HCT116 (cell line): Measurements from ENCODE around the gene CABLES1. TPM values are rescaled to one million over a fixed set of nuclear protein-coding genes. Genes with fewer than 3 reads are reported as not detected.

Experiments
- ATAC-seq: fragments of 200-7000 bp; cut with Tn5 transposase; 2 replicates; pipeline ENCODE4 v1.9.1; 2020; ENCODE audit warnings: mild to moderate bottlenecking, moderate library complexity
- BruUV-seq: library from RNA; stranded (reverse); fragments of 400-500 nt; replicated peaks from 2 replicates; lab custom pipeline; 2021; lab: Mats Ljungman, UMichigan
- CTCF ChIA-PET: fragments of 300-600 bp; sonication (Branson Sonifier 250); formaldehyde crosslinking; loops from one replicate; lab custom pipeline; 2021; ENCODE audit warnings: antibody characterized with exemption; lab: Charles Lee
- POLR2A ChIA-PET: fragments of 300-600, 350-600 bp; sonication (Branson Sonifier 250); formaldehyde crosslinking; loops from one replicate; lab custom pipeline; 2021; ENCODE audit warnings: antibody characterized with exemption; lab: Charles Lee
- RAD21 ChIA-PET, 2 experiments: fragments of 300-600 bp; sonication (Branson Sonifier 250); formaldehyde crosslinking; loops; one replicate each; lab custom pipeline; 2023; ENCODE audit warnings: low total read pairs in 2 of 2; ENCODE audit not compliant: uncharacterized antibody in 2 of 2, unreplicated experiment in 2 of 2, low non-redundant PET in 1 of 2; lab: Charles Lee
- DNase-seq: peaks from one replicate; pipeline ENCODE4 v3.0.0-alpha.2; 2010; ENCODE audit warnings: low read depth, low spot score
- H2AFZ ChIP-seq: fragments of 200-600 bp; shearing (Covaris generic), sonication (generic); 2 replicates; pipeline ENCODE4 v1.6.1; 2017; ENCODE audit warnings: low read depth, mixed run types, mixed read lengths, antibody characterized with exemption, low read length; ENCODE audit not compliant: poor library complexity, severe bottlenecking
- H3K27ac ChIP-seq: 2 replicates; pipeline ENCODE4 v1.5.1; 2012; ENCODE audit warnings: low read depth, low read length
- H3K27me3 ChIP-seq: fragments of 200-600 bp; sonication (generic); 2 replicates; pipeline ENCODE4 v1.6.1; 2016; ENCODE audit warnings: mixed run types, low read length, mixed read lengths; ENCODE audit not compliant: insufficient read depth
- H3K36me3 ChIP-seq, 2 experiments: fragments of 200-500 bp in 1 of 2; fragments of 200-600 bp in 1 of 2; sonication (Bioruptor generic) in 1 of 2; sonication (generic) in 1 of 2; 2 replicates each; pipeline versions ENCODE4 v1.5.1 to v1.6.1; 2014 to 2016; ENCODE audit warnings: low read length in 2 of 2, inconsistent platforms in 1 of 2, mixed read lengths in 1 of 2, mixed run types in 1 of 2; ENCODE audit not compliant: insufficient read depth in 2 of 2, control insufficient read depth in 1 of 2
- H3K4me1 ChIP-seq, 2 experiments: fragments of 200-600 bp in 1 of 2; sonication (generic) in 1 of 2; 2 replicates each; pipeline versions ENCODE4 v1.5.1 to v1.6.1; 2012 to 2017; ENCODE audit warnings: low read length in 2 of 2, inconsistent platforms in 1 of 2, mild to moderate bottlenecking in 1 of 2, mixed read lengths in 1 of 2, mixed run types in 1 of 2, moderate library complexity in 1 of 2; ENCODE audit not compliant: insufficient read depth in 2 of 2, control insufficient read depth in 1 of 2
- H3K4me2 ChIP-seq: fragments of 200-600 bp; sonication (generic); 2 replicates; pipeline ENCODE4 v1.6.1; 2017; ENCODE audit warnings: mixed run types, low read length, mixed read lengths
- H3K4me3 ChIP-seq, 2 experiments: fragments of 200-600 bp in 1 of 2; sonication (generic) in 1 of 2; replicated peaks in 1 of 2; 2 replicates each; pipeline ENCODE4 v1.5.1; 2011 to 2016; ENCODE audit warnings: low read length in 2 of 2, control low read depth in 1 of 2, low read depth in 1 of 2, mild to moderate bottlenecking in 1 of 2, mixed read lengths in 1 of 2, mixed run types in 1 of 2
- H3K79me2 ChIP-seq: fragments of 200-600 bp; sonication (generic); 2 replicates; pipeline ENCODE4 v1.6.1; 2017; ENCODE audit warnings: mild to moderate bottlenecking, mixed run types, low read length, moderate library complexity, mixed read lengths; ENCODE audit not compliant: insufficient read depth
- H3K9ac ChIP-seq: fragments of 200-600 bp; sonication (generic); 2 replicates; pipeline ENCODE4 v1.6.1; 2016; ENCODE audit warnings: low read length, mixed read lengths
- H3K9me2 ChIP-seq: fragments of 200-600 bp; sonication (generic), shearing (Covaris generic); 2 replicates; pipeline ENCODE4 v1.6.1; 2017; ENCODE audit warnings: mixed run types, mild to moderate bottlenecking, moderate library complexity; ENCODE audit not compliant: insufficient read depth
- H3K9me3 ChIP-seq, 2 experiments: fragments of 200-500 bp in 1 of 2; fragments of 200-600 bp in 1 of 2; sonication (Bioruptor generic) in 1 of 2; sonication (generic) in 1 of 2; 2 replicates each; pipeline ENCODE4 v1.6.1; 2014 to 2017; ENCODE audit warnings: low read length in 2 of 2, mixed read lengths in 2 of 2, inconsistent platforms in 1 of 2, low read depth in 1 of 2, mild to moderate bottlenecking in 1 of 2, mixed run types in 1 of 2, moderate library complexity in 1 of 2; ENCODE audit not compliant: control insufficient read depth in 1 of 2, insufficient read depth in 1 of 2
- H4K20me1 ChIP-seq: fragments of 200-600 bp; sonication (generic), shearing (Covaris generic); 2 replicates; pipeline ENCODE4 v1.6.1; 2017; ENCODE audit warnings: mixed run types, mild to moderate bottlenecking, moderate library complexity; ENCODE audit not compliant: insufficient read depth
- ATF3 ChIP-seq: IDR thresholded peaks from 2 replicates; pipeline ENCODE4 v1.6.1; 2012
- ELF1 ChIP-seq: IDR thresholded peaks from 2 replicates; pipeline ENCODE4 v1.6.1; 2012; ENCODE audit warnings: low read depth, borderline replicate concordance
- FOSL1 ChIP-seq: IDR thresholded peaks from 2 replicates; pipeline ENCODE4 v1.6.1; 2012; ENCODE audit warnings: low read depth
- JUND ChIP-seq: IDR thresholded peaks from 2 replicates; pipeline ENCODE4 v1.6.1; 2012
- REST ChIP-seq: IDR thresholded peaks from 2 replicates; pipeline ENCODE4 v1.6.1; 2012; ENCODE audit warnings: low read depth
- SRF ChIP-seq: IDR thresholded peaks from 2 replicates; pipeline ENCODE4 v1.6.1; 2012; ENCODE audit warnings: low read depth
- TCF7L2 ChIP-seq: IDR thresholded peaks from 2 replicates; pipeline ENCODE4 v1.7.0; 2011; ENCODE audit warnings: borderline replicate concordance, inconsistent platforms; ENCODE audit not compliant: insufficient read depth, insufficient read length; ENCODE audit errors: extremely low read depth
- YY1 ChIP-seq: IDR thresholded peaks from 2 replicates; pipeline ENCODE4 v1.6.1; 2011; ENCODE audit warnings: low read length, low read depth, moderate library complexity, mild to moderate bottlenecking; ENCODE audit not compliant: insufficient replicate concordance; ENCODE audit errors: extremely low read depth
- intact Hi-C: fragments of 100-400 bp; cut with micrococcal nuclease; formaldehyde crosslinking; loops from 2 replicates; pipeline ENCODE4 v1.10.0; 2022
- total RNA-seq: library from RNA; stranded (reverse); gene quantifications from one replicate; pipeline ENCODE4 v1.2.1, GENCODE V29; 2021; ENCODE audit not compliant: unreplicated experiment

Gene CABLES1
- total RNA-seq, 1 experiment from 2014 or later: 7.7 TPM

- intact Hi-C loops: no loop called here
- ATAC-seq (no peak), DNase-seq (no peak)
- H3K27ac ChIP-seq: no peak overlapping the region
- H4K20me1 ChIP-seq: no peaks in the 10 kb centered on the region
- no peak overlapping the region for H2AFZ ChIP-seq
- no peak overlapping the region for H3K4me2 ChIP-seq
- H3K79me2 ChIP-seq: no peaks in the 10 kb centered on the region
- CTCF ChIA-PET: no interaction called here
- TF ChIP-seq ELF1 (no peak), FOSL1 (no peak), TCF7L2 (no peak), YY1 (no peak), SRF (no peak), REST (no peak), JUND (no peak), ATF3 (no peak)
- RAD21 ChIA-PET: no interaction called here
- H3K4me3 ChIP-seq: no peak overlapping the region
- no peaks in the 10 kb centered on the region for H3K36me3 ChIP-seq
- POLR2A ChIA-PET: no interaction called here
- no peaks in the 10 kb centered on the region for H3K9me3 ChIP-seq
- H3K27me3 ChIP-seq: no peaks in the 10 kb centered on the region
- no peaks in the 10 kb centered on the region for H3K9me2 ChIP-seq
- no peaks in the 10 kb centered on the region for H3K4me1 ChIP-seq
- BruUV-seq: no TSS peak
- H3K9ac ChIP-seq: no peak overlapping the region
Observed at GRCh38 chr18:23179416-23179815, 44.1 kb downstream of the CABLES1 start.
